OCI-LY7 (cell line): ENCODE data around the gene MYO16. TPM values are rescaled to one million over a fixed set of nuclear protein-coding genes. Genes with fewer than 3 reads are reported as not detected.

Experiments used
- BruUV-seq: library from RNA; stranded (reverse); fragments of 400-500 nt; replicated peaks from 2 replicates; lab custom pipeline; 2021; lab: Mats Ljungman, UMichigan
- CTCF ChIA-PET: fragments of 300-600 bp; sonication (Branson Sonifier 250); formaldehyde crosslinking; loops from one replicate; lab custom pipeline; 2022; ENCODE audit warnings: antibody characterized with exemption; ENCODE audit not compliant: unreplicated experiment; lab: Charles Lee
- POLR2A ChIA-PET: fragments of 300-600 bp; sonication (Branson Sonifier 250); formaldehyde crosslinking; loops from one replicate; lab custom pipeline; 2022; ENCODE audit warnings: antibody characterized with exemption; lab: Charles Lee
- DNase-seq: peaks from one replicate; pipeline ENCODE4 v3.0.0-alpha.2; 2015; ENCODE audit warnings: low spot score
- H2AFZ ChIP-seq: fragments of 200-600 bp; sonication (generic), shearing (Covaris generic); 2 replicates; pipeline ENCODE4 v1.6.1; 2014; ENCODE audit warnings: mild to moderate bottlenecking, antibody characterized with exemption, low read length, moderate library complexity
- H3K27ac ChIP-seq: fragments of 200-600 bp; sonication (generic); 2 replicates; pipeline ENCODE4 v1.5.1; 2014; ENCODE audit warnings: mixed run types, low read depth, mild to moderate bottlenecking, moderate library complexity, low read length, inconsistent platforms; ENCODE audit not compliant: poor library complexity, severe bottlenecking
- H3K36me3 ChIP-seq: fragments of 200-600 bp; sonication (generic); 2 replicates; pipeline ENCODE4 v1.6.1; 2014; ENCODE audit warnings: mild to moderate bottlenecking, antibody characterized with exemption, low read length, moderate library complexity, mixed read lengths; ENCODE audit not compliant: insufficient read depth
- H3K4me1 ChIP-seq: fragments of 200-600 bp; sonication (generic); 2 replicates; pipeline ENCODE4 v1.5.1; 2014; ENCODE audit warnings: mild to moderate bottlenecking, low read length; ENCODE audit not compliant: insufficient read depth, poor library complexity, severe bottlenecking
- H3K4me2 ChIP-seq: fragments of 200-600 bp; sonication (generic); 2 replicates; pipeline ENCODE4 v1.6.1; 2014; ENCODE audit warnings: mild to moderate bottlenecking, low read length
- H3K4me3 ChIP-seq: fragments of 200-600 bp; sonication (generic); 2 replicates; pipeline ENCODE4 v1.5.1; 2014; ENCODE audit warnings: mild to moderate bottlenecking, low read depth, low read length; ENCODE audit not compliant: poor library complexity, severe bottlenecking
- H3K79me2 ChIP-seq: fragments of 200-600 bp; sonication (generic); 2 replicates; pipeline ENCODE4 v1.6.1; 2016; ENCODE audit warnings: low read depth, mild to moderate bottlenecking, low read length, moderate library complexity, mixed read lengths; ENCODE audit not compliant: insufficient read depth
- H3K9me2 ChIP-seq: fragments of 200-600 bp; sonication (generic); 2 replicates; pipeline ENCODE4 v1.6.1; 2016; ENCODE audit warnings: mild to moderate bottlenecking, low read length, mixed read lengths; ENCODE audit not compliant: insufficient read depth
- H3K9me3 ChIP-seq: fragments of 200-600 bp; sonication (generic); 2 replicates; pipeline ENCODE4 v1.6.1; 2014; ENCODE audit warnings: mild to moderate bottlenecking, mixed run types, low read length, mixed read lengths
- H4K20me1 ChIP-seq: fragments of 200-600 bp; sonication (generic); 2 replicates; pipeline ENCODE4 v1.6.1; 2014; ENCODE audit warnings: mild to moderate bottlenecking, antibody characterized with exemption, low read length, moderate library complexity, mixed read lengths; ENCODE audit not compliant: insufficient read depth
- EZH2phosphoT487 ChIP-seq: fragments of 200-600 bp; sonication (generic); IDR thresholded peaks from 2 replicates; pipeline ENCODE4 v1.6.1; 2018; ENCODE audit warnings: low read depth, borderline replicate concordance, mild to moderate bottlenecking, mixed run types, antibody characterized with exemption, low read length, moderate library complexity, mixed read lengths
- intact Hi-C: fragments of 100-400 bp; cut with micrococcal nuclease; formaldehyde crosslinking; loops from one replicate; pipeline ENCODE4 v1.10.0; 2022; ENCODE audit not compliant: unreplicated experiment
- total RNA-seq, 2 experiments: library from RNA; depleted of rRNA in 1 of 2; stranded (reverse); fragments of >200 nt in 1 of 2; shearing (Covaris generic) in 1 of 2; gene quantifications; 2 replicates each; pipeline ENCODE4 v1.2.3, GENCODE V29; 2014 to 2022
- TF ChIP-seq, protein P1 (sequence below): fragments of 200-600 bp; sonication (generic); conservative IDR thresholded peaks from 2 replicates; pipeline ENCODE4 v1.5.1; 2014; ENCODE audit warnings: mild to moderate bottlenecking, antibody characterized with exemption, low read length, moderate library complexity, mixed read lengths

MYO16 gene
- total RNA-seq, 2 experiments from 2014 or later, result 0.06 TPM; not detected in 1

DNA sequence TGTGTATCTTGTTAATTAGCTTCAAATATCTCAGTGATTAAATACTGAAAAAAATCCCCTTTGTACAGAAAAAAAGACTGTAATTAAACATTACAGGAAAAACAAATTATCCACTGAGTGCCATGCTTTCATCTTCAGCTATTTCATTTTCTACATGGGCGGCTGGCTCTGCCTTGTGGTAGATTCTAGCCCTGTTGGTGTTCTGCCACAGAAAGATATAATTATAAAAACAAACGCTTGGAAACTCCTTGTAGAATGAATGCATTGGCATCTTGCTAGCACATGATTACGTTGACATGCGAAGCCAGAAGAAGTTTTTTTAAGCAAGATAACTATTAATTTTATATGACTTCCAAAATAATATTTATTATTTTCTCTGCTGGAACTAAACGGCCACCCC lies 496.8 kb downstream of the MYO16 start:
- Histone ChIP-seq H3K4me1 (peaks cover 15% of the 10 kb centered on the region), H3K27ac (no peak overlapping the region), H3K9me2 (no peaks in the 10 kb centered on the region), H3K79me2 (no peaks in the 10 kb centered on the region), H3K4me2 (no peak overlapping the region), H3K9me3 (no peaks in the 10 kb centered on the region), H3K4me3 (no peak overlapping the region), H3K36me3 (no peaks in the 10 kb centered on the region), H4K20me1 (no peaks in the 10 kb centered on the region), H2AFZ (no peak overlapping the region)
- intact Hi-C loops, result no loop called here
- BruUV-seq, result no TSS peak
- no peak for DNase-seq
- TF ChIP-seq, protein P1, sequence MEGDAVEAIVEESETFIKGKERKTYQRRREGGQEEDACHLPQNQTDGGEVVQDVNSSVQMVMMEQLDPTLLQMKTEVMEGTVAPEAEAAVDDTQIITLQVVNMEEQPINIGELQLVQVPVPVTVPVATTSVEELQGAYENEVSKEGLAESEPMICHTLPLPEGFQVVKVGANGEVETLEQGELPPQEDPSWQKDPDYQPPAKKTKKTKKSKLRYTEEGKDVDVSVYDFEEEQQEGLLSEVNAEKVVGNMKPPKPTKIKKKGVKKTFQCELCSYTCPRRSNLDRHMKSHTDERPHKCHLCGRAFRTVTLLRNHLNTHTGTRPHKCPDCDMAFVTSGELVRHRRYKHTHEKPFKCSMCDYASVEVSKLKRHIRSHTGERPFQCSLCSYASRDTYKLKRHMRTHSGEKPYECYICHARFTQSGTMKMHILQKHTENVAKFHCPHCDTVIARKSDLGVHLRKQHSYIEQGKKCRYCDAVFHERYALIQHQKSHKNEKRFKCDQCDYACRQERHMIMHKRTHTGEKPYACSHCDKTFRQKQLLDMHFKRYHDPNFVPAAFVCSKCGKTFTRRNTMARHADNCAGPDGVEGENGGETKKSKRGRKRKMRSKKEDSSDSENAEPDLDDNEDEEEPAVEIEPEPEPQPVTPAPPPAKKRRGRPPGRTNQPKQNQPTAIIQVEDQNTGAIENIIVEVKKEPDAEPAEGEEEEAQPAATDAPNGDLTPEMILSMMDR, result no peak
- TF ChIP-seq EZH2phosphoT487, result no peak
- CTCF ChIA-PET, result no interaction called here
- POLR2A ChIA-PET, result interaction anchor here (0.8 kb wide), 1 partner anchor 30 kb away, joined by 3 read pairs; no protein-coding TSS in a partner anchor

DNA sequence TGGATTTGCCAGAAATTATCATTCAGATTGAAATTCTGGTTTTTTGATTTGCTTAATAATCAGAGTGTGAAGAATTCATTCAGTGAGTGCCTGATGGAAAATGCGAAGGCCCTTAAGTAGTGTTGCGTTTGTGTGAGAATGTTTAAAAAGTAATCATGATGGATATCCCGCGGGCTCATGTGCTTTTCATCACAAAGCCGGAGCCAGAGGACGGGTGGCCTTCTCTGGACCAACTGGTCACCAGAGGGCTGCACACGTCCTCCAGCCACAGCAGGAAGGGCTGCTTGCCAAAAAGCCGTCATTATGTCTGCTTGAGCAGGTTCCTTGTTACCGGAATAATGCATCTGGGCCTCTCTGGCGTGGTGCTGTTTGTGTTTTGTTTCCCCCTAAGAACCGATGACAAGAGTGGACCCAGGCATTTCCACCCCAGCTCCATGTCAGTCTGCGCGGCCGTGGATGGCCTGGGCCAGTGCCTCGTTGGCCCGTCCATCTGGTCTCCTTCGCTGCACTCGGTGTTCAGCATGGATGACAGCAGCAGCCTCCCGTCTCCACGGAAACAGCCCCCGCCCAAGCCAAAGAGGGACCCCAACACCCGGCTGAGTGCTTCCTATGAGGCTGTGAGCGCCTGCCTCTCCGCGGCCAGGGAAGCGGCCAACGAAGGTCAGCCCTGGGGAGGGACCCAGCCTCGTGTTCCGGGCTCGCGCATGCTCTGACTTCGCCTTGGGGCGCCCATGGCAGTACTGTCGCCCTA lies 497.7 kb downstream of the MYO16 start:
- H3K4me2 ChIP-seq, result no peak overlapping the region
- H3K27ac ChIP-seq, result no peak overlapping the region
- no peaks in the 10 kb centered on the region for H3K79me2 ChIP-seq
- H3K36me3 ChIP-seq, result no peaks in the 10 kb centered on the region
- H3K4me3 ChIP-seq, result no peak overlapping the region
- TF ChIP-seq, protein P1, result no peak
- TF ChIP-seq EZH2phosphoT487, result no peak
- no peak overlapping the region for H2AFZ ChIP-seq
- CTCF ChIA-PET, result no interaction called here
- H3K9me3 ChIP-seq, result no peaks in the 10 kb centered on the region
- H3K4me1 ChIP-seq, result peaks cover 23% of the 10 kb centered on the region
- POLR2A ChIA-PET, result interaction anchor here (0.6 kb wide), 1 partner anchor 929 kb away, joined by 3 read pairs; no protein-coding TSS in a partner anchor
- H3K9me2 ChIP-seq, result no peaks in the 10 kb centered on the region
- DNase-seq, result no peak
- no peaks in the 10 kb centered on the region for H4K20me1 ChIP-seq
- intact Hi-C loops, result no loop called here
- no TSS peak for BruUV-seq

DNA sequence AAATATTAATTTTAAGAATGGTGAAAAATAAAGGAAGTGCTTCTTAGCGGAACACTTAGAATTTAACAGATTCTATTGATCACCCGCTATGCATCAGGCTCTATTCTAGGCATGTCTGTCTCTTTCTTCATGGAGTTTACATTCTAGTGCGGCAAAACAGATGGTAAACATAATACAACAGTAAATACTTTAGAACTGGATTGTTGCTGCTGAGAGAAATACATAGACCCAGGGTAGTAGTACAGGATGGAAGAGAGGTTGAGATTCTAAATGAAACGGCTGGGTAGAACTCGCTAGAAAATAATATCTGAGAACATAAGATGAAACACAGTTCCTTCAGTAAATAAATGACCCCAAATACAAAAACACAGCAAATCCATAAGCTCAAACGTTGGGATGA lies 498.7 kb downstream of the MYO16 start:
- H3K9me2 ChIP-seq, result no peaks in the 10 kb centered on the region
- no TSS peak for BruUV-seq
- H3K27ac ChIP-seq, result no peak overlapping the region
- H2AFZ ChIP-seq, result no peak overlapping the region
- H3K79me2 ChIP-seq, result no peaks in the 10 kb centered on the region
- H3K4me2 ChIP-seq, result no peak overlapping the region
- CTCF ChIA-PET, result no interaction called here
- intact Hi-C loops, result no loop called here
- H3K4me3 ChIP-seq, result no peak overlapping the region
- H3K9me3 ChIP-seq, result no peaks in the 10 kb centered on the region
- no peaks in the 10 kb centered on the region for H4K20me1 ChIP-seq
- POLR2A ChIA-PET, result interaction anchor here (0.7 kb wide), 4 partner anchors 15 to 1523 kb away, joined by 3 to 5 read pairs (median 4); no protein-coding TSS in a partner anchor
- no peaks in the 10 kb centered on the region for H3K36me3 ChIP-seq
- TF ChIP-seq EZH2phosphoT487, result no peak
- TF ChIP-seq, protein P1, result no peak
- peaks cover 34% of the 10 kb centered on the region for H3K4me1 ChIP-seq
- DNase-seq, result no peak
